Activated CD8-positive, alpha-beta T cell treated with anti-CD3 and anti-CD28 coated beads, Interleukin-2, amount 10 ng/mL, durations not matched to agents 7 days and 5 days (primary cell): ENCODE data around the gene GRPEL2. TPM values are rescaled to one million over a fixed set of nuclear protein-coding genes. Genes with fewer than 3 reads are reported as not detected.

Experiments used
- ATAC-seq: fragments of 150-1000 bp; cut with Tn5 transposase; one replicate; pipeline ENCODE4 v1.10.0; 2021; ENCODE audit warnings: moderate library complexity
- CTCF ChIA-PET: fragments of 350-600 bp; sonication (Branson Sonifier 250); formaldehyde crosslinking; loops from one replicate; lab custom pipeline; 2021; ENCODE audit warnings: antibody characterized with exemption; lab: Charles Lee
- POLR2A ChIA-PET: fragments of 350-600 bp; sonication (Branson Sonifier 250); formaldehyde crosslinking; loops from one replicate; lab custom pipeline; 2021; ENCODE audit warnings: antibody characterized with exemption; lab: Charles Lee
- DNase-seq: peaks from one replicate; pipeline ENCODE4 v3.0.0-alpha.2; 2020
- H3K27ac Mint-ChIP-seq: one replicate; pipeline ENCODE4 v1.8.0; 2021; ENCODE audit warnings: mild to moderate bottlenecking, mixed read lengths
- H3K27me3 Mint-ChIP-seq: one replicate; pipeline ENCODE4 v1.8.0; 2021; ENCODE audit warnings: low read depth, mixed read lengths
- H3K36me3 Mint-ChIP-seq: one replicate; pipeline ENCODE4 v1.8.0; 2021; ENCODE audit warnings: low read depth, mixed read lengths
- H3K4me1 Mint-ChIP-seq: one replicate; pipeline ENCODE4 v1.8.0; 2021; ENCODE audit warnings: low read depth, mixed read lengths
- H3K4me3 Mint-ChIP-seq: one replicate; pipeline ENCODE4 v1.8.0; 2021; ENCODE audit warnings: mild to moderate bottlenecking, mixed read lengths
- H3K9me3 Mint-ChIP-seq: one replicate; pipeline ENCODE4 v1.8.0; 2022; ENCODE audit warnings: mixed read lengths; ENCODE audit not compliant: insufficient read depth
- total RNA-seq, 2 experiments: library from RNA; stranded (reverse); gene quantifications; one replicate each; pipeline ENCODE4 v1.2.3, GENCODE V29; 2021

GRPEL2 gene
- total RNA-seq, 2 experiments from 2014 or later = 29.9 to 30.0 TPM

- H3K9me3 Mint-ChIP-seq = no peaks in the 10 kb centered on the region
- H3K36me3 Mint-ChIP-seq = no peaks in the 10 kb centered on the region
- H3K4me1 Mint-ChIP-seq = no peaks in the 10 kb centered on the region
- no peaks in the 10 kb centered on the region for H3K27me3 Mint-ChIP-seq
- H3K27ac Mint-ChIP-seq = no peak overlapping the region
- no peak overlapping the region for H3K4me3 Mint-ChIP-seq
- ChIA-PET POLR2A (no interaction called here), CTCF (no interaction called here)
- no peak for ATAC-seq
- no peak for DNase-seq
These were observed 57.0 kb downstream of the GRPEL2 start for GRCh38 chr5:149402291-149402690.

Other genes with a start within 250 kb of the GRPEL2 start
- gene ABLIM3, start 204.0 kb upstream of the GRPEL2 start, total RNA-seq = not detected
- not detected for gene AFAP1L1, start 73.6 kb upstream of the GRPEL2 start, total RNA-seq
- 10 to 100 TPM; 33.9 to 35.0 TPM for gene PCYOX1L, start 12.5 kb downstream of the GRPEL2 start, total RNA-seq
- not detected for gene IL17B, start 33.8 kb downstream of the GRPEL2 start, total RNA-seq
- gene CSNK1A1, start 205.9 kb downstream of the GRPEL2 start, total RNA-seq = 100 to 1,000 TPM; 163 to 177 TPM
- 1 to 10 TPM; 1.0 to 1.4 TPM for gene ARHGEF37, start 236.0 kb downstream of the GRPEL2 start, total RNA-seq